GM21576 (cell line): ENCODE results near the gene SELENOS.

Experiments
- ATAC-seq: cut with Tn5 transposase; IDR thresholded peaks from one replicate; pipeline ENCODE4 v1.9.1; 2021; ENCODE audit warnings: mild to moderate bottlenecking, moderate library complexity; ENCODE audit not compliant: unreplicated experiment

The SELENOS gene

GRCh38 chr15:101225658-101226057 lies 51.6 kb downstream of the SELENOS start:
- no peak for ATAC-seq
